ENCODE results near the gene RPS26.
A peak's percentile ranks its signal among the peaks of the same experiment; 100 is the strongest.
"Not testable (repeated sequence)": the region's sequence is repeated elsewhere in the genome, so short reads cannot be mapped to it uniquely, and the experiment has no call there.

Gene RPS26

DNA sequence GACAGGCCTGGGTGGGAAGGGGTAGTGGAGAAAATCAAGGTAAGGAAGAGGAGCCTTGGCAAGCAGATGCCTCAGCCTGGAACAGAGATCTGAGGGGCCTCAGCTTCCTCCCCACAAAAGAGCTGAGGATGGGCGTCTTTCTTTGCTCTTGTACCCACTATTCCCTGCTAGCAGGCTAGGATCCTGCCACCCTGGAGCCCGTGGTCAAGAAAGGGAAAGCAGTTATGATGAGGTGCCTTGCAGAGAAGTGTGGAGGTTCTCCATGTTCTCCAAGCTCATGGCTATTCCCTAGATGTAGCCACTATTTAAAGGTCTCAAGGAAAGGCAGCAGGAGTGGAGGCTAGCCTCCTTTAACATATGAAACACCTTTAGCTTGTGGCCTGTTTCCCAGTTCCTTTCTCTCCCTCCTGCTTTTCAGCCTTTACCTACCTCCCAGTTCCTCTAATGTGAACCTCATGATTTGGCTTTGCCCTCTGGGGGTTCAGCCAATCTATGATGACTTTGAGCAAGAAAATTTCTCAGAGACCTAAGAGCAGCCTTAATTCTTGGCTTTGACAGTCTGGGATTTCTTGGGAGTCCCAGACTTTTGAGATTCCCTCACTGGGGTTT, 19.7 kb upstream of the RPS26 start:
- DNase-seq, result no peak

DNA sequence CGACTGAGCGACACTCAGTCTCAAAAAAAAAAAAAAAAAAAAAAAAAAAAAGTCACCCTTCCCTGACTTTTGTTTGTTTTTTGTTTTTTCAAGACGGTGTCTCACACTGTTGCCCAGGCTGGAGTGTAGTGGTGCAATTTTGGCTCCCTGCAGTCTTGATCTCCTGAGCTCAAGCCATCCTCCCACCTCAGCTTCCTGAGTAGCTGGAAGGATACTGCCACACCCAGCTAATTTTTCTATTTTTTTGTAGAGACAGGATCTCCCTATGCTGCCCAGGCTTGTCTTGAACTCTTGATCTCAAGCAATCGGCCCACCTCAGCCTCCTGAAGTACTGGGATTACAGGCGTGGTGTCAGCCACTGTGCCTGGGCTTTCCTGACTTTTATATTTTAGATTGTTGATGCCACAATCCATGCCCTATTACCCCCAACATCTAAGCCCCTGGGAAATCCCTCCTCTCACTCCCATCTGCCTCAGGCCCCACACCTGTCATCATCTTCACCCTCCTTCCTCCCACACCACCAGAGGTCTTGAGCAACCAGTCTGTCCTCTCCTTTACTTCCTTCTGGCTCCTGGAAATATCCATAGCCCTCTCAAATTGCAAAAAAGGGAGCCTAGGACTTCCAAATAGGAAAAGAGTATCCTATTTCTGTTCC, 13.1 kb upstream of the RPS26 start:
- DNase-seq, result no peak

DNA sequence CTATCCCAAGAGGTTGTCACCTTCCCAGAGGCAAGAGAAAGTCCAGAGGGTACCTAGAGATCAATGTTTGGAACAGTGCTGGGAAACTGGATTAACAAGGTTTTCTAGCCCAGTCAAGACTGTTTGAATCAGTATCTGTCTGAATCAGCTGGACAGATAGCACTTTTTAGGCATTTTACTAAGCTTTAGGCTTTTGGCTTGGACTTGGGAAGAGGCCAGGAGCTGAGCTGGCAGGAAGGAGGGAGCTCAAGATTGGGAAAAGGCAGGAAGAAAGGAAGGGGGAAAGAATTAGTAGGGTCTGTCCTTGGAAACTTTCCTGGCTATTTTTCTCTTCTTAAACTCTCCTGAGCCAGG, 12.6 kb upstream of the RPS26 start:
- DNase-seq, result no peak

DNA sequence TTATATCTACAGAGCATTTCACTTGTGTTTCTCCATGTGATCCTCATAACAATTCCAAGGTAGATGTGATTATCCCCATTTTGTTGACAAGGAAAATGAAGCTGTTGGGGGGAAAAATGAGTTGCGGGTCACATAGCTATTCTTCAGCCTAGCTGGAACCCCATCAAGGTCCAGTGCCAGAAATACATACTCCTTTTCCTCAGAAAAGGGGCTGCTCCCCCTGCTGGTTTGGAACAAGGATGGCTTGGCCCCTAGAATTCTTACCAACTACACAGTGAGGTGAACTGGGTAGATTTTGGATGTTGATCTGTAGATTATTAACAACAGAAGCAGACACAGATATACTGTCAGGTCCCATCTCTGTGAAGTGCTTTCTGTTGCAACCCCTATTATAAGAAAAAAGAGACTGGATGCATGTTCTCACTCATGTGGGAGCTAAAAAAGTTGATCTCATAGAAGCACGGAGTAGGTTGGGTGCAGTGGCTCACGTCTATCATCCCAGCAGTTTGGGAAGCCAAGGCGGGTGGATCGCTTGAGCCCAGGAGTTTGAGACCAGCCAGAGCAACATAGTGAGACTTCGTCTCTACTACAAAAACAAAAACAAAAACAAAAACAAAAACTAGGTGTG, 11.9 kb upstream of the RPS26 start:
- peak; percentile 68 for DNase-seq

DNA sequence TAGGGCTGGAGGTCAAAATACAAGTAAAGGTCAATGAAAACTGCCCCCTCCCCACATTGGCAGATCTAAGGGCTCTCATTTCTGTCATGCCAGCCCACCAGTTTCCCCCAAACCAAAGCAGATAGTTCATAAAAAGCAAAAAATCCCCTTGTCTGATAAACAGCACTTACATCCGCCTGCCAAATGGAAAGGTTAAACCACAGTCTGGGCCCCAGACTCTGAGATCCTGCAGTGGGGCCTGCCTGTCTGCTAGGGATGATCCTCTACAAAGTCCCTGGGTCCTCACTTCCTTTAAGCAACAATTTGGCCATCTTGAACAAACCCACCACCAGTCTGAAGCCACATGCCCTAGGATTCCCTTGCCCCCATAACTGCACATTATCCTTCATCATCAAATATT, 9.7 kb upstream of the RPS26 start:
- DNase-seq, result peak; percentile 34

DNA sequence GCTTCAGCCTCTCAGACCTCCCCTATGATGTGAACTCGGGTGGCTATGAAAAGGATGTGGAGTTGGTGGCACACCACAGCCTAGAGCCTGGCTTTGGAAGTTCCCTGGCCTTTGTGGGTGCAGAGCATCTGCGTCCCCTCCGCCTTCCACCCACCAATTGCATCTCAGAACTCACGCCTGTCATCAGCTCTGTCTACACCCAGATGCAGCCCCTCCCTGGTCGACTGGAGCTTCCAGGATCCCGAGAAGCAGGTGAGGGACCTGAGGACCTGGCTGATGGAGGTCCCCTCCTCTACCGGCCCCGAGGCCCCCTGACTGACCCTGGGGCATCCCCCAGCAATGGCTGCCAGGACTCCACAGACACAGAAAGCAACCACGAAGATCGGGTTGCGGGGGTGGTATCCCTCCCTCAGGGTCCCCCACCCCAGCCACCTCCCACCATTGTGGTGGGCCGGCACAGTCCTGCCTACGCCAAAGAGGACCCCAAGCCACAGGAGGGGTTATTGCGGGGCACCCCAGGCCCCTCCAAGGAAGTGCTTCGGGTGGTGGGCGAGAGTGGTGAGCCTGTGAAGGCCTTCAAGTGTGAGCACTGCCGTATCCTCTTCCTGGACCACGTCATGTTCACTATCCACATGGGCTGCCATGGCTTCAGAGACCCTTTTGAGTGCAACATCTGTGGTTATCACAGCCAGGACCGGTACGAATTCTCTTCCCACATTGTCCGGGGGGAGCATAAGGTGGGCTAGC, 7.0 kb upstream of the RPS26 start:
- DNase-seq, result no peak

DNA sequence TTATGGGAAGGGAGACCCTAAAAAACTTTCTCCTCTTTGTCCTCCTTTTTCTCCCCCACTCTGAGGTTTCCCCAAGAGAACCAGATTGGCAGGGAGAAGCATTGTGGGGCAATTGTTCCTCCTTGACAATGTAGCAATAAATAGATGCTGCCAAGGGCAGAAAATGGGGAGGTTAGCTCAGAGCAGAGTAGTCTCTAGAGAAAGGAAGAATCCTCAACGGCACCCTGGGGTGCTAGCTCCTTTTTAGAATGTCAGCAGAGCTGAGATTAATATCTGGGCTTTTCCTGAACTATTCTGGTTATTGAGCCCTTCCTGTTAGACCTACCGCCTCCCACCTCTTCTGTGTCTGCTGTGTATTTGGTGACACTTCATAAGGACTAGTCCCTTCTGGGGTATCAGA, 4.6 kb upstream of the RPS26 start:
- DNase-seq, result no peak

DNA sequence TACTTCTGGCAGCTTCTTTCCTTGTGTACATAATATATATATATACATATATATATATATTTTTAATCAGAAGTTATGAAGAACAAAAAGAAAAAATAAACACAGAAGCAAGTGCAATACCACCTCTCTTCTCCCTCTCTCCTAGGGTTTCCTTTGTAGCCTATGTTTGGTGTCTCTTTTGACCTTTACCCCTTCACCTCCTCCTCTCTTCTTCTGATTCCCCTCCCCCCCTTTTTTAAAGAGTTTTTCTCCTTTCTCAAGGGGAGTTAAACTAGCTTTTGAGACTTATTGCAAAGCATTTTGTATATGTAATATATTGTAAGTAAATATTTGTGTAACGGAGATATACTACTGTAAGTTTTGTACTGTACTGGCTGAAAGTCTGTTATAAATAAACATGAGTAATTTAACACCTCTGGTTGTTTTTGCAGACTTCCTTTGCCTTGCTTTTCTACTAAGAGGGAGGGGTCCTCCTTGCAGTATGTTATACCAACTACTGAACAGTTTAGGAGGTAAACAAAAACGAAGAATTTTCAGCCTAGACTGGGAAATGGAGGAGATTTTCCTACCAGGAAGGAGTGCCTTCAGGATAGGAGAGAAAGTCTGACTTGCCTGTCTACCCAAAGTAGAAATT, 3.6 kb upstream of the RPS26 start:
- DNase-seq, result no peak

DNA sequence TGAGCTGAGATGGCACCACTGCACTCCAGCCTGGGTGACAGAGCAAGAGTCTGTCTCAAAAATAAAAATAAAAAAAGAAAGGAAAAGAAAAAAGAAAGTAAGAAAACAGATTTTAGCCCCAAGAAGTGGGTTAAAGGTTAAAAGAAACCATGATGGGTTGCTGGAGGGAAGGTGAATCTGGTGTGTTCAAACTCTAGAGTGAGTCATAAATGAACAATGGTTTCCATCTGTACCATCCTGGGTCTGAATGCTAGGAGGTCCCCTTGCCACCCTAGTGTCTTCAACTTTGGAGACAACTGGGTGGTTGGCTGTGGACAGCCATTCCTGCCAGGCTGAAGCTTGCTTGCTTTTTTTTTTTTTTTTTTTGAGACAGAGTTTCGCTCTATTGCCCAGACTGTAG, 1.6 kb upstream of the RPS26 start:
- no peak for DNase-seq

DNA sequence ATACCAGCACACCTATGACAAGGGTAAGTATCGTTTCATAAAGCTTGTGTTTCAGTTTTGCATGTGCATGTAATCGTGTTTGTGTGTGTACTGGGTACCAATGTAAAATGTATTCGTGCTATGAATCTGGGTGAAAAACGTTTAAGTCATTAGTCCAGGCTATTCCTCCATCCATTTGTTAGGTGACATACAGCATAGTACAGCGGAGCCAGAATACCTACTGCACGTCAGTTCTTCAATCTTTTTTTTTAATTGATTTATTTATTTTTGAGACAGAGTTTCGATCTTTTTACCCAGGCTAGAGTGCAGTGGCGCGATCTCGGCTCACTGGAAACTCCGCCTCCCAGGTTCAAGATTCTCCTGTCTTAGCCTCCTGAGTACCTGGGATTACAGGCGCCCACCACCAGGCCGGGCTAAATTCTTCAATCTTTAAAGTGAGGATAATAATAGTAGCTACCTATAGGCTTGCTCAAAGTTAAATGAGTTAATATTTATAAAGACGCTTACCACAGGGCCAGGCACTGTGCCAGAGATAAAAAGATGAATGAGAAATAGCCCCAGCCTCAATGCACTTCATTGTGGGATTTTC, 661 bp upstream of the RPS26 start:
- DNase-seq, result no peak

DNA sequence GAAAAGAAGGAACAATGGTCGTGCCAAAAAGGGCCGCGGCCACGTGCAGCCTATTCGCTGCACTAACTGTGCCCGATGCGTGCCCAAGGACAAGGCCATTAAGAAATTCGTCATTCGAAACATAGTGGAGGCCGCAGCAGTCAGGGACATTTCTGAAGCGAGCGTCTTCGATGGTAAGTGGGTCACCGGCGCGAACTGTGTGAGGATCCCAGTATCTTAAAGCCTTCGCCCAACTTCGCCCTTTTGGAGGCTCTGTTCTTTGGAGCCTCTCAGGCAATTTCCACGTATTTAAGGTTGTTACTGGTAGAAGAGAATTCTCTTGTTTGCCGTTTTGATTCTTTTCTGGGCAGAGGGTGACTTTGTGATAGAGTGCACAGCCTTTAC, 704 bp downstream of the RPS26 start:
- DNase-seq, result not testable (repeated sequence)

DNA sequence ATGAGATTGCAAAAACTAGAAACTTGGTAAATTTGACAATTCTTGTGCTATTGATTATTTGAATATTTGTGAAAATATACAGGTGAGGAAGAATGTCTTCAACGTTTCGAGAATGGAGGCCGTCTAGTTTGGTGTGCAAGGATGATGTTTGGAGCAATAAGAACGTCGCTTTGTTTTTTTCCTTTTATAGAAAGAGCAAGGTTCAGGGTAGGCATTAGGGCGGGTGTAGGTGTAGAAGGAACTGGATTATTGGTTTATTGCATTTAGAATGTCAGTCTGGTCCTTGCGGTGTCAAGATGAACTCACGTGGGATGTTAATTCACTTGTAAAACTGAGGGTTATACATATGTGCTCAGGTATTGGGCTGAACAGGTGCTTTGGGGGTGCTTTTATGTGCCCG, 1.1 kb downstream of the RPS26 start:
- DNase-seq, result no peak

DNA sequence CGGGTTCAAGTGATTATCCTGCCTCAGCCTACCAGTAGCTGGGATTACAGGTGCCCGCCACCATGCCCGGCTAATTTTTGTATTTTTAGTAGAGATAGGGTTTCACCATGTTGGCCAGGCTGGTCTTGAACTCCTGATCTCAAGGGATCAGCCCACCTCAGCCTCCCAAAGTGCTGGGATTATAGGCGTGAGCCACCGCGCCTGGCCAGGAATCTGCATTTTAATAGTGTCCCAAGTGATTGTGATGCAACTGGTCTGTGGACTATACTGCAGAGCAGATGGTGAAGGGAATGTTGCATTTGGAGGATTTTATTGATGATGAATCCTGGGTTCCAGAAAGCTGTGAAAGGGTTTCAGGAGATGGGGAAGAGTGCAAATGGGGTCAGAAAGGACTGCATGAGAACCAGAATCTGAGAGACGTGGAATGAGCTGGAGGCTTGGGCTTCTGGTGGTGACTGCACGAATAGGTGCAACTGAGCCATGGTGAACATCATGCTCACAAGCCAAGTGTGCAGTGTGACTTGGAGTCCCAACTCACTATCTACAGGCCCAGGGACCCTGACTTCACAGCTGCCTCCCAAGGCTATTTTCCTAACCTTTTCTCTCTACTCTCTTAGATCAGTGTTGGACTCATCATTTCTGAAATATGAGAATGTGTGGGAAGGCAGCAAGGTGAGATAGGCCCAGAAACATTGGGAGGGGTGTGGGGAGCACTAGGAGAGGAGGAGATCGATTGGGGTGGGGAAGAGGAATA, 4.5 kb downstream of the RPS26 start:
- no peak for DNase-seq

DNA sequence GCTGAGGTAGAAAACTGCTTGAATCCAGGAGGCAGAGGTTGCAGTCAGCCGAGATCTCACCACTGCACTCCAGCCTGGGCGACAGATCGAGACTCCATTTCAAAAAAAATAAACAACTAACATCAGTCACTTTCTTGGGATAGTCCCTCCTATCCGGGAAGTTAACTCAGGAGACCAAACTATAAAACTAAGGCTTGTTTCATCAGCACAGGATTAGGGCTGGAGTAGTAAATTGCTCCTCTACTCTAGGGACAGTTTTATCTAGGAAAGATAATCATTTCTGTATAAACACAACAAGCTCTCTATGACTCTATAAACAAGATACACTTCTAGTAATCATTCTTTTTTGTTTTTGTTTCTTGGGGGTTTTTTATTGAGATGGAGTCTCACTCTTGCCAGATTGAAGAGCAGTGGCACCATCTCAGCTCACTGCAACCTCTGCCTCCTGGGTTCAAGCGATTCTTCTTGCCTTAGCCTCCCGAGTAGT, 11.7 kb downstream of the RPS26 start:
- no peak for DNase-seq

DNA sequence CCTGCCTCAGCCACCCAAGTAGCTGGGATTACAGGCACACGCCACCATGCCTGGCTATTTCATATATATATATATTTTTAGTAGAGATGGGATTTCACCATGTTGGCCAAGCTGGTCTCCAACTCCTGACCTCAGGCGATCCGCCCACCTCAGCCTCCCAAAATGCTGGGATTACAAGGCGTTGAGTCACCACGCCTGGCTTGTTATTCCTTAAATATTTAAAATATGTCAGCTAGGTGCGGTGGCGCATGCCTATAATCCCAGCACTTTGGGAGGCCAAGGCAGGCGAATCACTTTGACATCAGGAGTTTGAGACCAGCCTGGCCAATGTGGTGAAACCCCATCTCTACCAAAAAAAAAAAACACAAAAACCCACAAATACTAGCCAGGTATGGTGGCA, 18.2 kb downstream of the RPS26 start:
- DNase-seq, result not testable (repeated sequence)

DNA sequence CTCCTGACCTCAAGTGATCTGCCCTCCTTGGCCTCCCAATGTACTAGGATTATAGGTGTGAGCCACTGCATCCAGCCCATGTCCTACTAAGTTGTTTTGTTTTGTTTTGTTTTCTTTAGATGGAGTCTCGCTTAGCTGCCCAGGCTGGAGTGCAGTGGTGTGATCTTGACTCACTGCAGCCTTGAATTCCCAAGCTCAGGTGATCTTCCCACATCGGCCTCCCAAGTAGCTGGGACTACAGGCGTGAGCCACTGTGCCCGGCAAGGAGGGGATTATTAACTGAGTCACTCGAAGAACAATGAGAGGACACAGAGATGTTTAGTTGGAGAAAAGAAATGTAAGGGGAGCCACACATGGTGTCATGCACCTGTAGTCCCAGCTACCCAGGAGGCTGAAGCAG, 20.3 kb downstream of the RPS26 start:
- no peak for DNase-seq

DNA sequence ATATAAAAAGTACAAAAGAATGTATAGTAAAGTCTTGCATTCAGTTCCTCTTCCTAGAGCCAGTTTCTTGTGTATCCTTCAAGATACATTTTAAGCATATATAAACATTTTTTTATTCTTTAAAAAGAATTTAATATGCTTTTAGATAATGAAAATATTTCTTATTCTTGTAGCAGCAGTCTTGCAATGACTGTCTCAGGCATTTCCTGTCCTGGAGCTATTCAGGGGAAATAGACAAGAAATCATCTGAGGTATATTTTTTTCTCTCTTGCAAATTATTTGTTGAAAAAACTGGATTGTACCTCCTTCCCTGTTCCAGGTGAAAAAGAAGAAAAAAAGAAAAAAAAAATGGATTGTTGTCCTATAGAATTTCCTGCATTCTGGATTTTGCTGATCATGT, 21.3 kb downstream of the RPS26 start:
- no peak for DNase-seq

DNA sequence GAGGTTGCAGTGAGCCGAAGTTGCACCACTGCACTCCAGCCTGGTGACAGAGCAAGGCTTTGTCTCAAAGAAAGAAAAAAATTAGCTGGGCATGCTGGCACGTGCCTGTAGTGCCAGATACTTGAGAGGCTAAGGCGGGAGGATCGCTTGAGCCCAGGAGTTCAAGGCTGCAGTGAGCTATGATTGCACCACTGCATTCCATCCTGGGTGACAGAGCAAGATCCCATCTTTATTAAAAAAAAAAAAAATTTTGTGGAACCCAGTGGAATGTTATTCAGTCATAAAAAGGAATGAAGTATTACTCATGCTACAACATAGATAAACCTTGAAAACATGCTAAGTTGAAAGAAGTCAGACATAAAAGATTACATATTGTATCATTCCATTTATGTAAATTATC, 29.9 kb downstream of the RPS26 start:
- no peak for DNase-seq

DNA sequence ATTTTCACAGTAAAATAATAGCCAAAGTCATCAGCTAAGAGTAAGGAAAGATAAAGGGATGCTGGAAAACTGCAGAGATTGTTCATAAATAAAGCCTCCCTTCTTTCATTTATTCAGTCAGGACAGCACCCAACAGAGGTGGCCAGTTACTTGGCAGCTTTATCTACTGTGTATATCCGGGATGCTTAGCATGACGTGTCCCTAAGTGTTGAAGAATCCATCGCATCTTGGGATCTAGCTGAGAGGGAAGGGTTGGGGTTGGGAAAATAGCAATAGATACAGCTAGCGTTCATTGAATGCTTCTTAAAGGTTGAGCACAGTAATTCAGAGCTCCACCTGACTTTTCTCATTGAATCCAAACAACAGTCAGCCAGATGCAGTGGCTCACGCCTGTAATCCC, 32.7 kb downstream of the RPS26 start:
- no peak for DNase-seq

DNA sequence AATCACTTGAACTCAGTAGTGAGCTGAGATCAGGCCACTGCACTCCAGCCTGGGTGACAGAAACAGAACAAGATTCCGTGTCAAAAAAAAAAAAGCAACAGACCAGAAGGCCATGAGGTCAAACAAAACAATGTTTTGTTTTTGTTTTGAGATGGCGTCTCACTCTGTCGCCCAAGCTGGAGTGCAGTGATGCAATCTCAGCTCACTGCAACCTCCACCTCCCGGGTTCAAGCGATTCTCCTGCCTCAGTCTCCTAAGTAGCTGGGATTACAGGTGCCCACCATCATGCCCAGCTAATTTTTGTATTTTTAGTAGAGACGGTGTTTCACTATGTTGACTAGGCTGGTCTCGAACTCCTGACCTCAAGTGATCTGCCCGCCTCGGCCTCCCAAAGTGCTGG, 36.2 kb downstream of the RPS26 start:
- DNase-seq, result not testable (repeated sequence)

DNA sequence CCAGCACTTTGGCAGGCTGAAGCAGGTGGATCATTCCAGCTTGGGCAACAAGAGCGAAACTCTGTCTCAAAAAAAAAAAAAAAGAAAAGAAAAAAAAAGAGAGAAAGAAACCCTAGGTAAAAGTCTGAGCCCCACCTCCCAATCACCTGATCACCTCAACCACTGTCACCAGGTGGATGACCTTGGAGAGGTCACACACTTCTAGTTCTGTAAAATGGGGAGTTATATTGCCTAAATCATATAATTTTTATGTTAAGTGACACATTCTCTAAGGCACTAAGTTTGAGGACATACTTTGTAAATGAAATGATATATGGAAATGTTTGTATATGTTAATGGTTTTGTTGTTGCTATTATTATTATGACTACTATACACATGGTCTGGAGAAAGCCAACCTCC, 36.7 kb downstream of the RPS26 start:
- no peak for DNase-seq

All from CD4-positive, alpha-beta T cell treated with Interleukin-6 for 4 hours (primary cell).